DMS53 (cell line): ENCODE results near the gene ZNF70.

Source experiments
- DNase-seq: peaks from one replicate; lab custom pipeline; 2025; lab: John Stamatoyannopoulos, UW

ZNF70 gene

GRCh38 chr22:23779083-23779482, 28.2 kb upstream of the ZNF70 start:
- DNase-seq = no peak

- no peak for DNase-seq
Measured at GRCh38 chr22:23778577-23778900, 27.6 kb upstream of the ZNF70 start.

- DNase-seq = no peak
Measured at GRCh38 chr22:23777776-23778576, 27.1 kb upstream of the ZNF70 start.

- no peak for DNase-seq
Measured at GRCh38 chr22:23775779-23776375, 25.0 kb upstream of the ZNF70 start.

- DNase-seq = no peak
Measured at GRCh38 chr22:23774922-23775436, 24.1 kb upstream of the ZNF70 start.

GRCh38 chr22:23774114-23774921, 23.4 kb upstream of the ZNF70 start:
- DNase-seq = no peak

GRCh38 chr22:23773483-23774113, 22.7 kb upstream of the ZNF70 start:
- DNase-seq = peak; percentile 29

- DNase-seq = peak; percentile 65
Measured at GRCh38 chr22:23772649-23773473, 21.9 kb upstream of the ZNF70 start, which contains the start of gene MMP11. TSS of gene MMP11 (plus strand) at chr22:23772849. CDS start at chr22:23772871, 22 bp downstream.

GRCh38 chr22:23772315-23772648, 21.4 kb upstream of the ZNF70 start:
- DNase-seq = no peak

GRCh38 chr22:23769321-23769965, 18.5 kb upstream of the ZNF70 start:
- DNase-seq = peak; percentile 61

GRCh38 chr22:23767673-23768548, 17.0 kb upstream of the ZNF70 start, which contains the start of gene CHCHD10:
TSS of gene CHCHD10 (minus strand) at chr22:23767972. CDS start at chr22:23767874, 98 bp downstream.
- DNase-seq = peak; percentile 79

- peak; percentile 8 for DNase-seq
Measured at GRCh38 chr22:23767303-23767672, 16.4 kb upstream of the ZNF70 start.

GRCh38 chr22:23764899-23765881, 14.3 kb upstream of the ZNF70 start:
- DNase-seq = no peak

GRCh38 chr22:23763954-23764353, 13.0 kb upstream of the ZNF70 start:
- no peak for DNase-seq

- DNase-seq = no peak
Measured at GRCh38 chr22:23763579-23763945, 12.7 kb upstream of the ZNF70 start.

GRCh38 chr22:23762842-23763578, 12.1 kb upstream of the ZNF70 start, which contains the start of gene C22orf15:
TSS of gene C22orf15 (plus strand) at chr22:23762990. CDS start at chr22:23763307, 317 bp downstream.
- DNase-seq = no peak

GRCh38 chr22:23760056-23760455, 9.1 kb upstream of the ZNF70 start:
- DNase-seq = no peak

- no peak for DNase-seq
Measured at GRCh38 chr22:23759566-23759965, 8.7 kb upstream of the ZNF70 start.
